ENCODE data around the gene VLDLR. TPM values are rescaled to one million over a fixed set of nuclear protein-coding genes. Genes with fewer than 3 reads are reported as not detected.

VLDLR gene
- total RNA-seq, 2 donors from 2014 or later: 29.5 to 38.7 TPM

GRCh38 chr9:2655411-2655901 lies 33.9 kb downstream of the VLDLR start:
- no peaks in the 10 kb centered on the region for H3K9me3 Mint-ChIP-seq
- 86 to 92% methylated on average over 1 to 3 of the region's 3 CpGs for WGBS, 2 experiments (ENCODE audit: insufficient coverage in 1 of 2, insufficient read length in 1 of 2)

GRCh38 chr9:2657427-2657826 lies 35.8 kb downstream of the VLDLR start:
- Histone ChIP-seq H3K4me3 (ENCODE audit: low read length) (no peak overlapping the region), H3K9ac (ENCODE audit: extremely low read depth, low read length, poor library complexity, severe bottlenecking) (no peak overlapping the region), H3K36me3 (ENCODE audit: control insufficient read depth, insufficient read depth, low read length) (peaks cover 54% of the 10 kb centered on the region), H3K27me3 (ENCODE audit: control insufficient read depth, insufficient read depth, low read length, poor library complexity, severe bottlenecking) (no peaks in the 10 kb centered on the region), H3K4me1 (ENCODE audit: control insufficient read depth, insufficient read depth, low read length) (no peaks in the 10 kb centered on the region), H3K9me3 (ENCODE audit: control insufficient read depth, low read length) (no peaks in the 10 kb centered on the region), H3K27ac (ENCODE audit: low read depth, low read length) (no peak overlapping the region)
- Mint-ChIP-seq H3K4me1 (peaks cover 16% of the 10 kb centered on the region), H3K36me3 (ENCODE audit: low read depth) (peaks cover 31% of the 10 kb centered on the region), H3K27ac (no peak overlapping the region), H3K9me3 (no peaks in the 10 kb centered on the region), H3K27me3 (ENCODE audit: insufficient read depth) (no peaks in the 10 kb centered on the region), H3K4me3 (no peak overlapping the region)
- 97 to 100% methylated on average over 5 to 7 of the region's 9 CpGs for WGBS, 2 experiments (ENCODE audit: insufficient coverage in 1 of 2, insufficient read length in 1 of 2)
- DNase-seq: no peak
- no peak for TF ChIP-seq CTCF (conservative IDR thresholded peaks at IDR 0.05)

More at GRCh38 chr9:2655411-2655901, 33.9 kb downstream of the VLDLR start:
- no peak overlapping the region for H3K4me3 Mint-ChIP-seq
- H3K4me1 Mint-ChIP-seq: peaks cover 5% of the 10 kb centered on the region
- H3K27me3 Mint-ChIP-seq (ENCODE audit: insufficient read depth): no peaks in the 10 kb centered on the region
- no peak overlapping the region for H3K4me3 ChIP-seq (ENCODE audit: low read length)
- peaks cover 73% of the 10 kb centered on the region for H3K36me3 ChIP-seq (ENCODE audit: control insufficient read depth, insufficient read depth, low read length)
- H3K9ac ChIP-seq (ENCODE audit: extremely low read depth, low read length, poor library complexity, severe bottlenecking): no peak overlapping the region
- H3K27ac Mint-ChIP-seq: no peak overlapping the region
- no peaks in the 10 kb centered on the region for H3K9me3 ChIP-seq (ENCODE audit: control insufficient read depth, low read length)
- H3K27ac ChIP-seq (ENCODE audit: low read depth, low read length): no peak overlapping the region
- no peak for TF ChIP-seq CTCF (conservative IDR thresholded peaks at IDR 0.05)
- no peaks in the 10 kb centered on the region for H3K27me3 ChIP-seq (ENCODE audit: control insufficient read depth, insufficient read depth, low read length, poor library complexity, severe bottlenecking)
- peaks cover 49% of the 10 kb centered on the region for H3K36me3 Mint-ChIP-seq (ENCODE audit: low read depth)
- no peak for DNase-seq
- no peaks in the 10 kb centered on the region for H3K4me1 ChIP-seq (ENCODE audit: control insufficient read depth, insufficient read depth, low read length)

- Histone ChIP-seq H3K27me3 (ENCODE audit: control insufficient read depth, insufficient read depth, low read length, poor library complexity, severe bottlenecking) (no peaks in the 10 kb centered on the region), H3K4me1 (ENCODE audit: control insufficient read depth, insufficient read depth, low read length) (no peaks in the 10 kb centered on the region), H3K9me3 (ENCODE audit: control insufficient read depth, low read length) (peaks cover 18% of the 10 kb centered on the region), H3K4me3 (ENCODE audit: low read length) (no peak overlapping the region), H3K36me3 (ENCODE audit: control insufficient read depth, insufficient read depth, low read length) (peaks cover 6% of the 10 kb centered on the region), H3K9ac (ENCODE audit: extremely low read depth, low read length, poor library complexity, severe bottlenecking) (no peak overlapping the region), H3K27ac (ENCODE audit: low read depth, low read length) (no peak overlapping the region)
- peaks cover 20% of the 10 kb centered on the region for H3K36me3 Mint-ChIP-seq (ENCODE audit: low read depth)
- no peaks in the 10 kb centered on the region for H3K27me3 Mint-ChIP-seq (ENCODE audit: insufficient read depth)
- 77 to 92% methylated on average over 2 to 7 of the region's 7 CpGs for WGBS, 2 experiments (ENCODE audit: insufficient coverage in 1 of 2, insufficient read length in 1 of 2)
- peak; percentile 76 for TF ChIP-seq CTCF (conservative IDR thresholded peaks at IDR 0.05)
- no peak overlapping the region for H3K4me3 Mint-ChIP-seq
- peaks cover 21% of the 10 kb centered on the region for H3K9me3 Mint-ChIP-seq
- H3K4me1 Mint-ChIP-seq: peaks cover 29% of the 10 kb centered on the region
- no peak overlapping the region for H3K27ac Mint-ChIP-seq
- peak; percentile 84 for DNase-seq
Measured at GRCh38 chr9:2662496-2662895, 40.9 kb downstream of the VLDLR start.
